DND-41 (cell line): ENCODE results near the gene CCDC179.

ENCODE experiments used
- ATAC-seq: fragments of 200-7000 bp; cut with Tn5 transposase; 3 replicates; pipeline ENCODE4 v1.9.1; 2021; ENCODE audit warnings: low read depth; ENCODE audit not compliant: insufficient read depth
- DNase-seq: peaks from one replicate; pipeline ENCODE4 v3.0.0-alpha.2; 2020
- H2AFZ ChIP-seq: 2 replicates; pipeline ENCODE4 v1.6.0; 2012; ENCODE audit warnings: low read depth, low read length
- H3K27ac ChIP-seq: 2 replicates; pipeline ENCODE4 v1.5.1; 2012; ENCODE audit warnings: low read length, inconsistent platforms
- H3K27me3 ChIP-seq: fragments of 200-600 bp; sonication (generic); 2 replicates; pipeline ENCODE4 v1.6.0; 2012; ENCODE audit warnings: low read length, mild to moderate bottlenecking, inconsistent platforms; ENCODE audit not compliant: insufficient read depth, poor library complexity
- H3K36me3 ChIP-seq: 2 replicates; pipeline ENCODE4 v1.5.1; 2012; ENCODE audit warnings: low read length, inconsistent platforms; ENCODE audit not compliant: insufficient read depth
- H3K4me1 ChIP-seq: 2 replicates; pipeline ENCODE4 v1.5.1; 2012; ENCODE audit warnings: mild to moderate bottlenecking, low read length; ENCODE audit not compliant: insufficient read depth
- H3K4me2 ChIP-seq: 2 replicates; pipeline ENCODE4 v1.6.0; 2012; ENCODE audit warnings: mild to moderate bottlenecking, moderate library complexity, low read length, inconsistent platforms; ENCODE audit not compliant: insufficient read depth
- H3K4me3 ChIP-seq, 2 experiments: fragments of 200-600 bp in 1 of 2; shearing (Covaris generic) in 1 of 2; 2 replicates each; pipeline ENCODE4 v1.5.1; 2012 to 2016; ENCODE audit warnings: inconsistent platforms in 2 of 2, low read length in 2 of 2, mild to moderate bottlenecking in 2 of 2, low read depth in 1 of 2, moderate library complexity in 1 of 2
- H3K79me2 ChIP-seq: 2 replicates; pipeline ENCODE4 v1.6.0; 2012; ENCODE audit warnings: low read length, inconsistent platforms; ENCODE audit not compliant: insufficient read depth
- H3K9ac ChIP-seq: 2 replicates; pipeline ENCODE4 v1.6.0; 2012; ENCODE audit warnings: low read depth, mild to moderate bottlenecking, inconsistent platforms, low read length, moderate library complexity
- H3K9me3 ChIP-seq: 2 replicates; pipeline ENCODE4 v1.5.1; 2012; ENCODE audit warnings: low read length, moderate library complexity, mild to moderate bottlenecking, inconsistent platforms; ENCODE audit not compliant: insufficient read depth, severe bottlenecking
- H4K20me1 ChIP-seq: 2 replicates; pipeline ENCODE4 v1.6.0; 2012; ENCODE audit warnings: low read length; ENCODE audit not compliant: insufficient read depth
- CTCF ChIP-seq: IDR thresholded peaks from 2 replicates; pipeline ENCODE4 v1.5.1; 2012; ENCODE audit warnings: borderline replicate concordance, low read length, moderate library complexity, mild to moderate bottlenecking; ENCODE audit not compliant: poor library complexity, severe bottlenecking; ENCODE audit errors: extremely low read depth
- EZH2 ChIP-seq: IDR thresholded peaks from 3 replicates; pipeline ENCODE4 v1.6.1; 2012; ENCODE audit warnings: borderline replicate concordance, low read depth, mild to moderate bottlenecking, moderate library complexity, low read length, inconsistent platforms; ENCODE audit not compliant: severe bottlenecking

CCDC179 gene

GRCh38 chr11:22869325-22869724, 9.1 kb upstream of the CCDC179 start:
- DNase-seq, result no peak
- no peaks in the 10 kb centered on the region for H3K79me2 ChIP-seq
- H3K4me3 ChIP-seq, result no peak overlapping the region
- H2AFZ ChIP-seq, result no peak overlapping the region
- H3K9me3 ChIP-seq, result no peaks in the 10 kb centered on the region
- no peaks in the 10 kb centered on the region for H3K27me3 ChIP-seq
- H4K20me1 ChIP-seq, result no peaks in the 10 kb centered on the region
- TF ChIP-seq CTCF (no peak), EZH2 (no peak)
- H3K4me1 ChIP-seq, result no peaks in the 10 kb centered on the region
- H3K27ac ChIP-seq, result no peak overlapping the region
- no peak overlapping the region for H3K4me2 ChIP-seq
- no peak for ATAC-seq
- no peak overlapping the region for H3K9ac ChIP-seq
- H3K36me3 ChIP-seq, result no peaks in the 10 kb centered on the region

DNA sequence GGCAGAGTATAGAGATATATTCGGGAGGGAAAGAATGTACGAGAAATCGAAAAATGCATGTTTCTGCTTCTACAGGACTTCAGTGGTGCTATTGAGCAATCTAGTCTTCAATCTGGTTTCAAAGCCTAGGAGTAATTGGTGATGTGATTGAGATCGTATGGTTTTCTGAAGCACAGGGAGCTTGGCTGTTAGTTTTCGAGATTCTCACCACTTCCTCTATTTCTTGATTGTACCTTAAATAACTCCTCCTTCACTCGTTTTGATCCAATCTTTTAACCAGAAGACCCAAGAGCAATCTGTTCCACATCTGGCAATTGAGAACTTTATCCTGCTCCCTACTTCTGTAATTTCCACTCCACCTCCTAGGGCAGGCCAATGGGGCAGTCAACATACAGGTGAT, 518 bp downstream of the CCDC179 start:
- no peaks in the 10 kb centered on the region for H4K20me1 ChIP-seq
- TF ChIP-seq CTCF (no peak), EZH2 (no peak)
- no peak overlapping the region for H3K4me3 ChIP-seq
- no peaks in the 10 kb centered on the region for H3K36me3 ChIP-seq
- no peak overlapping the region for H2AFZ ChIP-seq
- ATAC-seq, result no peak
- H3K79me2 ChIP-seq, result no peaks in the 10 kb centered on the region
- no peaks in the 10 kb centered on the region for H3K27me3 ChIP-seq
- no peak overlapping the region for H3K4me2 ChIP-seq
- no peaks in the 10 kb centered on the region for H3K9me3 ChIP-seq
- DNase-seq, result no peak
- H3K27ac ChIP-seq, result no peak overlapping the region
- H3K9ac ChIP-seq, result no peak overlapping the region
- H3K4me1 ChIP-seq, result no peaks in the 10 kb centered on the region

DNA sequence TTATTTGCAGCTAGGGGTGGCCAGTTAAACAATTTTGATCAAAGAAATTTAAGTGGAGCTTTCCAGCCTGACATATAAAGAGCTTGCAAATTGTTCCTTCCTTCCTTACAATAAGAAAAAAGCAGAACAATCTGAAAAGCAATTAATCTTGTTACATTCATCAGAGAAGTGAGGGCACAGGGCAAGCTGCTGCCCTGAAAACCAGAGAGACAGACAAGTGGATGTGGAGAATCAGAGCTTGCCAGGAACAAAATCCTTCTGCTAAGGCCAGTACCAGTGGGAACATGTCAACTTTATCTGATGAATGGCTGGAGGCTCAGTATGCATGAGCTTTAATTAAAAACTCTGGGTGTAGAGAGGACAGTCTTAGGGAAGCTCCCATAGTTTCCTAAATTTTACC, 8.8 kb downstream of the CCDC179 start:
- H3K9ac ChIP-seq, result no peak overlapping the region
- H3K4me2 ChIP-seq, result no peak overlapping the region

More for the DNA sequence above, 8.8 kb downstream of the CCDC179 start:
- Histone ChIP-seq H3K79me2 (no peaks in the 10 kb centered on the region), H4K20me1 (no peaks in the 10 kb centered on the region), H3K27ac (no peak overlapping the region), H3K36me3 (no peaks in the 10 kb centered on the region), H3K4me1 (no peaks in the 10 kb centered on the region), H3K9me3 (no peaks in the 10 kb centered on the region), H3K4me3 (no peak overlapping the region), H2AFZ (no peak overlapping the region), H3K27me3 (no peaks in the 10 kb centered on the region)
- DNase-seq, result no peak
- TF ChIP-seq EZH2, result no peak
- TF ChIP-seq CTCF, result no peak
- no peak for ATAC-seq
